ENCODE measurements around the gene PLCZ1.

The PLCZ1 gene

DNA sequence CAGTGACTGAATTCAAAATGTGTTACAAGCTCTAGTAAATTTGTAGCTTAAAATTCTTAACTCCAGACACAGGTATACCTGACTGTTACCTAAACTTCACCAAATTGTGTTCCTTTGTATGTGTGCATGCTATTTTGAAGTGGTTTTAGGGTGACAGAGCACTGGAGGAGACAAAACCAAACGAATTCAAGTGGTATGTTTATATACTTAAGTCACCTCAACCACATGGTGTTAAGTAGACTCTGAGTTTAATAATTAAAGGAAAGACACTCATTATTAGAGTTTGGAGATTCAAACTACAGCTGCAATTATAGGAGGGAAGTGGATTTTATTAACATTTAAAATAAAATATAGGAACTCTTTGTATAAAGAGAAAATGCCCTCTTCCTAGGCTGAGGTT, 84.3 kb downstream of the PLCZ1 start:
- Histone ChIP-seq H3K27me3 (ENCODE audit: control insufficient read depth, insufficient read depth, low read length) (no peaks in the 10 kb centered on the region), H3K4me3 (ENCODE audit: low read depth, low read length) (no peak overlapping the region), H3K27ac (no peak overlapping the region), H2AFZ (no peak overlapping the region), H3K79me2 (no peaks in the 10 kb centered on the region), H3K9ac (no peak overlapping the region), H3K9me3 (ENCODE audit: control insufficient read depth, low read length) (no peaks in the 10 kb centered on the region), H3K36me3 (ENCODE audit: control insufficient read depth, insufficient read depth, low read length) (no peaks in the 10 kb centered on the region), H3K4me2 (ENCODE audit: low read length) (no peak overlapping the region), H3K4me1 (no peaks in the 10 kb centered on the region)
- TF ChIP-seq, protein P1, sequence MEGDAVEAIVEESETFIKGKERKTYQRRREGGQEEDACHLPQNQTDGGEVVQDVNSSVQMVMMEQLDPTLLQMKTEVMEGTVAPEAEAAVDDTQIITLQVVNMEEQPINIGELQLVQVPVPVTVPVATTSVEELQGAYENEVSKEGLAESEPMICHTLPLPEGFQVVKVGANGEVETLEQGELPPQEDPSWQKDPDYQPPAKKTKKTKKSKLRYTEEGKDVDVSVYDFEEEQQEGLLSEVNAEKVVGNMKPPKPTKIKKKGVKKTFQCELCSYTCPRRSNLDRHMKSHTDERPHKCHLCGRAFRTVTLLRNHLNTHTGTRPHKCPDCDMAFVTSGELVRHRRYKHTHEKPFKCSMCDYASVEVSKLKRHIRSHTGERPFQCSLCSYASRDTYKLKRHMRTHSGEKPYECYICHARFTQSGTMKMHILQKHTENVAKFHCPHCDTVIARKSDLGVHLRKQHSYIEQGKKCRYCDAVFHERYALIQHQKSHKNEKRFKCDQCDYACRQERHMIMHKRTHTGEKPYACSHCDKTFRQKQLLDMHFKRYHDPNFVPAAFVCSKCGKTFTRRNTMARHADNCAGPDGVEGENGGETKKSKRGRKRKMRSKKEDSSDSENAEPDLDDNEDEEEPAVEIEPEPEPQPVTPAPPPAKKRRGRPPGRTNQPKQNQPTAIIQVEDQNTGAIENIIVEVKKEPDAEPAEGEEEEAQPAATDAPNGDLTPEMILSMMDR (IDR thresholded peaks at IDR 0.05): no peak

DNA sequence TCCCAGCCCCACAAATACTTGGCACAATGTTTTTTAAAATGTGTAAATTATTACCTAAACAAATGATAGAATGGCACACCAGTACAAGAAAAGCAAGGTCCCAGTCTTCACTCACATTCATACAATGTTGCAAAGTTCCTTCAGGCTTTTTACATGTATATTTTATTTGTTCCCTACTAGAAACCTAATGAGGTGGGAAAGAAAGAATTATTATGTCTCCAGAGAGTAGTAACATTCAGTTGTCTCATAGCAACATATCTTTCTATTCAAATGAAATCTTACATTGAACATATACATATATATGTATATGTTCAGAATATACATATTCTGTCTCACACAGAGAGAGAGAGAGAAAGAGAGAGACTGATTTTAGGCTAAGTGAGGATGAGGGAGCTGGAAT, 85.2 kb downstream of the PLCZ1 start:
- Histone ChIP-seq H3K4me1 (no peaks in the 10 kb centered on the region), H3K9me3 (ENCODE audit: control insufficient read depth, low read length) (no peaks in the 10 kb centered on the region), H3K27me3 (ENCODE audit: control insufficient read depth, insufficient read depth, low read length) (no peaks in the 10 kb centered on the region), H3K4me3 (ENCODE audit: low read depth, low read length) (no peak overlapping the region), H3K27ac (no peak overlapping the region), H3K36me3 (ENCODE audit: control insufficient read depth, insufficient read depth, low read length) (no peaks in the 10 kb centered on the region), H3K9ac (no peak overlapping the region), H2AFZ (no peak overlapping the region), H3K79me2 (no peaks in the 10 kb centered on the region), H3K4me2 (ENCODE audit: low read length) (no peak overlapping the region)
- TF ChIP-seq, protein P1 (IDR thresholded peaks at IDR 0.05): no peak

DNA sequence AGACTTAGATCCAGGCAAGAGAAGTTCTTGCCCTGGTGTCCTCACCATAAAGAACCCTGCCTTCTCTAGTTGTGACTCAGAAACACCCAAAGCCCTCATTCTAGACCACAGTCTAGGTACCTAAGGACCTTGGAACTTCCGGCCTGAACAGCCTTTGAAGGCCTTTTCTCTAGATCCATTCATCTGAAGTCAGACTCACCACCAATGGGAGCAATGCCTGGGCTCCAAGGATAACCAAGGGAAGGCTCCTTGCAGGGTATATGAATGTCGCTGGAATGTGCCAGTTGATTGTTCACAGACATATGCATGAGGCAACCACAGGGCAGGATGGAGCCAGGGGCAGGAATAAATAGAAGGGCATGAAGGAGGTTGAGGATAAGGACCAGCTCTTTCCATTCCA, 86.3 kb downstream of the PLCZ1 start:
- Histone ChIP-seq H3K4me3 (ENCODE audit: low read depth, low read length) (no peak overlapping the region), H3K4me1 (no peaks in the 10 kb centered on the region), H3K36me3 (ENCODE audit: control insufficient read depth, insufficient read depth, low read length) (no peaks in the 10 kb centered on the region), H3K9me3 (ENCODE audit: control insufficient read depth, low read length) (no peaks in the 10 kb centered on the region), H3K79me2 (no peaks in the 10 kb centered on the region), H2AFZ (no peak overlapping the region), H3K27ac (no peak overlapping the region), H3K4me2 (ENCODE audit: low read length) (no peak overlapping the region), H3K9ac (no peak overlapping the region), H3K27me3 (ENCODE audit: control insufficient read depth, insufficient read depth, low read length) (no peaks in the 10 kb centered on the region)
- TF ChIP-seq, protein P1 (IDR thresholded peaks at IDR 0.05): no peak

DNA sequence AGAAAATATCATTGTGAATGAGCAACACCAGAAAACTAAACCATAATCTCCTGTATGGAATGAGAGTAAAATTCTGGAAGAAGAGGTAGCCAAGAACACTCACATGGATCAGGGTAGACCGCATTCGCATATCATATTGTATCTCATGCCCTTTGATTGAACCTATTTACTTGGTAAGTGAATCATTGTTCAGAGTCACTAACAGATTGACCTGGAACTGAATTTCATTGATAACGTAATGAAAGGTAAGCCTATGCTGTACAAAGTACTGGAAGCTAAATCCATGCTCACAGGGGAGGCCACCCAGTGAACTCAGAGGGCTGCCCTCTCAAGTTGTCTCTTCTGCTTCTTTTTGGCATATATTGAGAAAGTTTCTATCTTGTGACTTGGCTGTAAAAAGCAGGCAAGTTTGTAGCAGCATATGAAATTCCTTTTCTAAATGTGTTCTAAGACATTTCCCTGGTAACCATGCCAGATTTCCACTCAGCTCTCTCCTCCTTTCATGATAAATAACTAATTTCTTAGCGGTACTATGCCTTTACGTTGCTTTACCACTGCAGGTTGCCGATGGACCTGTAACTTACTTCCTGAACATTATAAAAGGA, 91.4 kb downstream of the PLCZ1 start:
- Histone ChIP-seq H3K4me2 (ENCODE audit: low read length) (no peak overlapping the region), H3K79me2 (no peaks in the 10 kb centered on the region), H3K4me3 (ENCODE audit: low read depth, low read length) (no peak overlapping the region), H3K4me1 (no peaks in the 10 kb centered on the region), H3K36me3 (ENCODE audit: control insufficient read depth, insufficient read depth, low read length) (no peaks in the 10 kb centered on the region), H3K9ac (no peak overlapping the region), H3K9me3 (ENCODE audit: control insufficient read depth, low read length) (no peaks in the 10 kb centered on the region), H3K27me3 (ENCODE audit: control insufficient read depth, insufficient read depth, low read length) (no peaks in the 10 kb centered on the region), H3K27ac (no peak overlapping the region), H2AFZ (no peak overlapping the region)
- TF ChIP-seq, protein P1 (IDR thresholded peaks at IDR 0.05): no peak

DNA sequence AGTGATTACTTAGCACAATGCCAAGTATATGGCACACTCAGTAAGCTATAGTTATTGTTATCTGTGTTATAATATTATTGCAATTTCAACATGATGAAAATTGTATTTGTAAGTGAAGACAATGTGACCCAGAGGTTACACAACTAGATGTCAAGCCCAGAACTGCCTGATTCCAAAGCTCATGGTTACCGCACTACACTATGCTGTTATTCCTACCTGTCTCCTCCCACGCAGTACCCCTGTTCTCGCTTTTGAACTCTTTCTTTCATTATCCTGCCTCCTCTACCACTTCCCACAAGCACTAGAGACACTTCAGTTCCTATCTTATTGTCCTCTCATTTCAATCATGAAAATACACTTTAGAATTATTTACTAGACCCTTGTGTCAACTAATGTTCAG, 93.2 kb downstream of the PLCZ1 start:
- H3K4me3 ChIP-seq (ENCODE audit: low read depth, low read length): no peak overlapping the region
- no peaks in the 10 kb centered on the region for H3K79me2 ChIP-seq
- H3K9me3 ChIP-seq (ENCODE audit: control insufficient read depth, low read length): no peaks in the 10 kb centered on the region
- no peaks in the 10 kb centered on the region for H3K4me1 ChIP-seq
- H2AFZ ChIP-seq: no peak overlapping the region
- TF ChIP-seq, protein P1 (IDR thresholded peaks at IDR 0.05): no peak
- no peaks in the 10 kb centered on the region for H3K27me3 ChIP-seq (ENCODE audit: control insufficient read depth, insufficient read depth, low read length)
- H3K9ac ChIP-seq: no peak overlapping the region
- no peak overlapping the region for H3K27ac ChIP-seq
- no peaks in the 10 kb centered on the region for H3K36me3 ChIP-seq (ENCODE audit: control insufficient read depth, insufficient read depth, low read length)
- no peak overlapping the region for H3K4me2 ChIP-seq (ENCODE audit: low read length)
